ENCODE data around the gene RALGPS1. TPM values are rescaled to one million over a fixed set of nuclear protein-coding genes. Genes with fewer than 3 reads are reported as not detected.
A peak's percentile ranks its signal among the peaks of the same experiment; 100 is the strongest.

Gene RALGPS1
- total and polyA plus RNA-seq, 2 donors (not counting 1 experiment from before 2014, with no cell fraction given), result 2.0 to 5.9 TPM

- no peak overlapping the region for H2AFZ ChIP-seq (ENCODE audit: low read length)
- TF ChIP-seq CTCF (conservative IDR thresholded peaks at IDR 0.05 in 1 of 2, IDR thresholded peaks at IDR 0.05 in 1 of 2; ENCODE audit: low read depth in 1 of 2, low read length in 2 of 2) (no peak), EZH2 (IDR thresholded peaks at IDR 0.05; ENCODE audit: low read length, missing control alignments) (no peak)
- H3K9ac ChIP-seq (ENCODE audit: insufficient read depth, low read length), result no peak overlapping the region
- H3K36me3 ChIP-seq (ENCODE audit: control insufficient read depth, insufficient read depth, low read length), result no peaks in the 10 kb centered on the region
- H3K79me2 ChIP-seq (ENCODE audit: control insufficient read depth, insufficient read depth, low read length), result no peaks in the 10 kb centered on the region
- no peak for DNase-seq (ENCODE audit: low read depth in 2 of 2)
- H3K27ac ChIP-seq (ENCODE audit: insufficient read depth, low read length), result no peak overlapping the region
- no peaks in the 10 kb centered on the region for H3K27me3 ChIP-seq (ENCODE audit: control insufficient read depth, insufficient read depth, low read length)
- H3K4me2 ChIP-seq (ENCODE audit: extremely low read depth, insufficient read depth, low read length), result no peak overlapping the region
- H3K4me3 ChIP-seq (replicated peaks in 1 of 4; ENCODE audit: control extremely low read depth in 1 of 4, insufficient read depth in 1 of 4, low read depth in 3 of 4, low read length in 4 of 4), result no peak overlapping the region
- H3K9me3 ChIP-seq (ENCODE audit: control insufficient read depth, insufficient read depth, low read depth, low read length), result no peaks in the 10 kb centered on the region
- H3K4me1 ChIP-seq (ENCODE audit: control insufficient read depth, extremely low read depth, insufficient read depth, low read length), result peaks cover 17% of the 10 kb centered on the region
- no peaks in the 10 kb centered on the region for H4K20me1 ChIP-seq (ENCODE audit: control insufficient read depth, extremely low read depth, insufficient read depth, low read length)
Observed at GRCh38 chr9:127055745-127056402, 141.3 kb downstream of the RALGPS1 start.

GRCh38 chr9:127056446-127056845, 141.9 kb downstream of the RALGPS1 start:
- Histone ChIP-seq H3K27me3 (ENCODE audit: control insufficient read depth, insufficient read depth, low read length) (no peaks in the 10 kb centered on the region), H3K4me3 (replicated peaks in 1 of 4; ENCODE audit: control extremely low read depth in 1 of 4, insufficient read depth in 1 of 4, low read depth in 3 of 4, low read length in 4 of 4) (no peak overlapping the region), H2AFZ (ENCODE audit: low read length) (no peak overlapping the region), H3K9me3 (ENCODE audit: control insufficient read depth, insufficient read depth, low read depth, low read length) (no peaks in the 10 kb centered on the region), H3K79me2 (ENCODE audit: control insufficient read depth, insufficient read depth, low read length) (no peaks in the 10 kb centered on the region), H3K4me2 (ENCODE audit: extremely low read depth, insufficient read depth, low read length) (no peak overlapping the region), H3K27ac (ENCODE audit: insufficient read depth, low read length) (no peak overlapping the region), H3K9ac (ENCODE audit: insufficient read depth, low read length) (no peak overlapping the region), H3K36me3 (ENCODE audit: control insufficient read depth, insufficient read depth, low read length) (no peaks in the 10 kb centered on the region), H3K4me1 (ENCODE audit: control insufficient read depth, extremely low read depth, insufficient read depth, low read length) (peaks cover 17% of the 10 kb centered on the region), H4K20me1 (ENCODE audit: control insufficient read depth, extremely low read depth, insufficient read depth, low read length) (no peaks in the 10 kb centered on the region)
- no peak for TF ChIP-seq EZH2 (IDR thresholded peaks at IDR 0.05; ENCODE audit: low read length, missing control alignments)
- TF ChIP-seq CTCF (conservative IDR thresholded peaks at IDR 0.05 in 1 of 2, IDR thresholded peaks at IDR 0.05 in 1 of 2; ENCODE audit: low read depth in 1 of 2, low read length in 2 of 2), result no peak
- no peak for DNase-seq (ENCODE audit: low read depth in 2 of 2)

GRCh38 chr9:127058011-127058644, 143.5 kb downstream of the RALGPS1 start:
- H3K27me3 ChIP-seq (ENCODE audit: control insufficient read depth, insufficient read depth, low read length), result no peaks in the 10 kb centered on the region
- H3K9ac ChIP-seq (ENCODE audit: insufficient read depth, low read length), result no peak overlapping the region
- peak; percentile 8 to 50 for DNase-seq (ENCODE audit: low read depth in 2 of 2)
- no peaks in the 10 kb centered on the region for H3K36me3 ChIP-seq (ENCODE audit: control insufficient read depth, insufficient read depth, low read length)
- H4K20me1 ChIP-seq (ENCODE audit: control insufficient read depth, extremely low read depth, insufficient read depth, low read length), result no peaks in the 10 kb centered on the region
- TF ChIP-seq CTCF (conservative IDR thresholded peaks at IDR 0.05 in 1 of 2, IDR thresholded peaks at IDR 0.05 in 1 of 2; ENCODE audit: low read depth in 1 of 2, low read length in 2 of 2), result no peak
- no peak for TF ChIP-seq EZH2 (IDR thresholded peaks at IDR 0.05; ENCODE audit: low read length, missing control alignments)
- H3K4me1 ChIP-seq (ENCODE audit: control insufficient read depth, extremely low read depth, insufficient read depth, low read length), result peaks cover 15% of the 10 kb centered on the region
- H3K27ac ChIP-seq (ENCODE audit: insufficient read depth, low read length), result peak overlapping the region; percentile 55
- no peak overlapping the region for H2AFZ ChIP-seq (ENCODE audit: low read length)
- no peak overlapping the region for H3K4me3 ChIP-seq (replicated peaks in 1 of 4; ENCODE audit: control extremely low read depth in 1 of 4, insufficient read depth in 1 of 4, low read depth in 3 of 4, low read length in 4 of 4)
- H3K9me3 ChIP-seq (ENCODE audit: control insufficient read depth, insufficient read depth, low read depth, low read length), result no peaks in the 10 kb centered on the region
- peak overlapping the region; percentile 33 for H3K4me2 ChIP-seq (ENCODE audit: extremely low read depth, insufficient read depth, low read length)
- no peaks in the 10 kb centered on the region for H3K79me2 ChIP-seq (ENCODE audit: control insufficient read depth, insufficient read depth, low read length)

Data from fibroblast of lung (primary cell).